ENCODE measurements around the gene PIEZO1.

The PIEZO1 gene

DNA sequence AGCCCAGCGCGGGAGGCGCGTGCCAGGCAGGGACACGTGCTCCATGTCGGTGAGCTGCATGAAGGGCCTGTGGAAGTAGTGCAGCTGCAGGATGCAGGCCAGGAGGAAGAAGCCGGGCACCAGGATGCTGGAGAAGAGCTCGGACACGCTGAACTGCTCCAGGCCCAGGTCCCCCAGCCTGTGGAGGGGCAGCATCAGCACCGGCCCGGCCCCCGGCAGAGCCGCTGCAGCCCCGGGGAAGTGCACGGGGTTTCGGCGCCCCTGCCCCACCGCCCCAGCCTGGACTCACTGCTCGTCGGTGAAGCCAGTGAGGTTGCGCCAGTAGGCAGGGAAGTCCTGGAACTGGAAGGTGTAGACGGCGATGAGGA, 50.7 kb downstream of the PIEZO1 start:
- DNase-seq (ENCODE audit: insufficient read length, low spot score) (no peak), FAIRE-seq (no peak)
- TF ChIP-seq POU2F2 (IDR thresholded peaks at IDR 0.05; ENCODE audit: low read depth, low read length) (no peak), TAF1 (IDR thresholded peaks at IDR 0.05; ENCODE audit: low read depth, low read length) (no peak), PAX5 (IDR thresholded peaks at IDR 0.05; ENCODE audit: insufficient read depth, low read length, severe bottlenecking) (no peak), SPI1 (IDR thresholded peaks at IDR 0.05; ENCODE audit: low read depth, low read length) (no peak), POLR2A (IDR thresholded peaks at IDR 0.05; ENCODE audit: low read depth, low read length) (no peak), POLR2AphosphoS5 (IDR thresholded peaks at IDR 0.05; ENCODE audit: low read depth, low read length) (no peak)

DNA sequence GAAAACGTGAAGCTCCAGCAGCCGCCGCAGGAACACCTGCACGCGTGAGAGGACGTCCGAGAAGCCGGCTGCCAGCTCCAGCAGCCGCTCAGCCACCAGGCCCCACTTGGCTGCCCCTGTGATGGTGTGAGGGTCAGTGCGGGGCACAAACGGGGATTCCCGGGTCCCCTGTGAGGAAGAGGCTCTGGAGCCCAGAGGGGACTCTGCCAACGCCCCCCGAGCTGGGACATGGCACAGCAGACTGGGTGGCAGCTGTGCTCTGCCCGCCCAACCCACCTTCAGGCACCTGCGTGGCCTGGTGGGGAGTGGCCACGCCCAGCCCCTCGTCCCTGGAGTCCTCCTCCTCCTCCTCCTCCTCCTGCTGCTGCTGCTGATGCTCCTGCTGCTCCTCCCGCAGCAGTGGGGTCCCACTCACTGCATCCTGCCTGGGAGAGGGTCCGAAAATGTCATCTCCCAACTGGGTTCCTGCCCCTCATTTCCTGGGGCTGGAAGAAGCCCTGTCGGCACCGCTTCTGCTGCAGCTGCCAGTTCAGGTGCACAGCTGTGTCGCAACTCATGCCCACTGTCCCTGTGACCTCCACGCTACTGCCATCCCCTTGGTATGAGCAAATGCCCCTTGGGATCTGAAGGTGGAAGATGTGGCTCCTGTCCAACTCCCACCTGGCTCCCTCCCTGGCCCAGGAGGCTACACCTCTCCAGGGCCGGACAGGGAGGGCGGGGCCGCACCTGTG, 51.2 kb downstream of the PIEZO1 start:
- TF ChIP-seq POU2F2 (IDR thresholded peaks at IDR 0.05; ENCODE audit: low read depth, low read length): no peak
- TF ChIP-seq TAF1 (IDR thresholded peaks at IDR 0.05; ENCODE audit: low read depth, low read length): no peak
- TF ChIP-seq SPI1 (IDR thresholded peaks at IDR 0.05; ENCODE audit: low read depth, low read length): no peak
- FAIRE-seq (no peak), DNase-seq (ENCODE audit: insufficient read length, low spot score) (no peak)

DNA sequence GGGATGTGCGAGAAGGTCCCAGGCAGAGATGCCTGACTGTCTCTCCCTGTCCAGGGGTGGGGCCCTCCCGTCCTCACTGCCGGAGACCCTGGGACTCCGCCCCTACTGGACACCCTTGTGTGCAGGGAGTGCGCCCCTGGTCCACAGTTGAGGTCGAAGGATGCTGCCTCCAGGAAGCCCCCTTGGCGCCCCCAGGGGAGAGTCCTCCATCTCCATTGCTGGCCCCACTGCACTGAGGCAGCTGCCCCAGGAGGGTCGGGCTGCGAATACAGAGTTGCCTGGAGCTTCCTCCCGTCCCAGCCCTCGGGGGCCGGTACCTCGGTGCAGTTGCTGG, 52.1 kb downstream of the PIEZO1 start:
- DNase-seq (ENCODE audit: insufficient read length, low spot score) (no peak), FAIRE-seq (no peak)
- TF ChIP-seq POLR2AphosphoS5 (IDR thresholded peaks at IDR 0.05; ENCODE audit: low read depth, low read length) (no peak), TAF1 (IDR thresholded peaks at IDR 0.05; ENCODE audit: low read depth, low read length) (no peak), PAX5 (IDR thresholded peaks at IDR 0.05; ENCODE audit: insufficient read depth, low read length, severe bottlenecking) (no peak), POU2F2 (IDR thresholded peaks at IDR 0.05; ENCODE audit: low read depth, low read length) (no peak), SPI1 (IDR thresholded peaks at IDR 0.05; ENCODE audit: low read depth, low read length) (no peak), POLR2A (IDR thresholded peaks at IDR 0.05; ENCODE audit: low read depth, low read length) (no peak)

DNA sequence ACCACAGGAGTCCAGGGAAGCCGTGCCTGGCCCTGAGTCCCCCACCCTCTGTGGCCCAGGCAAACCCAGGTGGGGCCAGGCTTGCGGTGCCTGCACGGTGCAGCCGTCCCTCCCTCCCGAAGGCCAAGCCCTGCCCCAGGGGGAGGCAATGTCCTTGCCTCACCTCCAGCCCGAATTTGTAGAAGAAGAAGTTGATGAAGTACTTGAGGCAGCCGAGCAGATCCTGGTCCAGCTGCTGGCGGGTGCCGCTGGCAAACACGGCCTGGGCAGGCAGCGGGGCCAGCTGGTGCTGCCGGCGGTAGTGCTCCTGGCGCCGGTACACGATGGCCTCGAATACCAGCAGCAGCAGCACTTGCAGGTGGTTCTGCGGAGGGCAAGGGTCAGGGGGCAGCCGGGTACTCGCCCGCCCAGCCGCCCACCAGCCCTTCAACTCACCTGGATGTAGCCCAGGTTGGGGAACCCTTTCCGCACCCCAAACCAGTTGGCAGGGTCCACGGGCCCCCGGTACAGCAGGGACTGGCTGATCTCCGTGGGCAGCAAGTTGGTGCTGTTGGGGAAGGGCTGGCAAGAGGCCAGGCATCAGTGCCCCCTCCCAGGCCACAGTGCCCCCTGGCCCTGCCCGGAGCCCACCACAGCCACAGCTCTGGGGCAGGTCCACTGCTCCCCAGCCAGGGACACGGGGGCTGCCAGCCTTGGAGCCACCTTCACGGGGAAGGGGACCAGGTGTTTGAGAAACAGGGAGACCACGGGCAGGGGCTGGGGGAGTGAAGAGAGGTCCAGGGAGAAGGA, 52.7 kb downstream of the PIEZO1 start:
- DNase-seq (ENCODE audit: insufficient read length, low spot score) (no peak), FAIRE-seq (no peak)
- TF ChIP-seq POU2F2 (IDR thresholded peaks at IDR 0.05; ENCODE audit: low read depth, low read length) (no peak), POLR2AphosphoS5 (IDR thresholded peaks at IDR 0.05; ENCODE audit: low read depth, low read length) (no peak), TAF1 (IDR thresholded peaks at IDR 0.05; ENCODE audit: low read depth, low read length) (no peak)

DNA sequence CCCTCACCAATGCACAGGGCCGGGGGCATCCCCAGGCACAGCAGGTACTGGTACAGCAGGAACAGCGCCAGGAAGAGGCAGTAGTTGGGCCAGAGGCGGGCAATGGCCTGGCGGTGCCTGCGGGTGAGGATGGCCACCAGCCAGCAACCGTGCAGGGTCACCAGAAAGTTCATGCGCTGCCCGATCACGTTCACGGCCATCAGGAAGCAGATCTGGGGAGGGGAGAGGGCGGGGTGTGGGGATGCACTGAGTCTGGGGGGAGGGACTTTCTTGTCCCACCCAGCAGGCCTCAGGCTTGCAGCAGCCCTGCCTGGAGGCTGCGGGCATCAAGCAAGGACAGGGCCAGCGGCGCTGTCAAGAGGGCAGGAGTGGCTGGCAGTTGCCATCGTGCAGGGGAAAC, 53.3 kb downstream of the PIEZO1 start:
- no peak for FAIRE-seq
- no peak for DNase-seq (ENCODE audit: insufficient read length, low spot score)
- TF ChIP-seq SPI1 (IDR thresholded peaks at IDR 0.05; ENCODE audit: low read depth, low read length): no peak
- no peak for TF ChIP-seq POU2F2 (IDR thresholded peaks at IDR 0.05; ENCODE audit: low read depth, low read length)
- no peak for TF ChIP-seq POLR2A (IDR thresholded peaks at IDR 0.05; ENCODE audit: low read depth, low read length)
- no peak for TF ChIP-seq POLR2AphosphoS5 (IDR thresholded peaks at IDR 0.05; ENCODE audit: low read depth, low read length)
- TF ChIP-seq TAF1 (IDR thresholded peaks at IDR 0.05; ENCODE audit: low read depth, low read length): no peak
- no peak for TF ChIP-seq PAX5 (IDR thresholded peaks at IDR 0.05; ENCODE audit: insufficient read depth, low read length, severe bottlenecking)

DNA sequence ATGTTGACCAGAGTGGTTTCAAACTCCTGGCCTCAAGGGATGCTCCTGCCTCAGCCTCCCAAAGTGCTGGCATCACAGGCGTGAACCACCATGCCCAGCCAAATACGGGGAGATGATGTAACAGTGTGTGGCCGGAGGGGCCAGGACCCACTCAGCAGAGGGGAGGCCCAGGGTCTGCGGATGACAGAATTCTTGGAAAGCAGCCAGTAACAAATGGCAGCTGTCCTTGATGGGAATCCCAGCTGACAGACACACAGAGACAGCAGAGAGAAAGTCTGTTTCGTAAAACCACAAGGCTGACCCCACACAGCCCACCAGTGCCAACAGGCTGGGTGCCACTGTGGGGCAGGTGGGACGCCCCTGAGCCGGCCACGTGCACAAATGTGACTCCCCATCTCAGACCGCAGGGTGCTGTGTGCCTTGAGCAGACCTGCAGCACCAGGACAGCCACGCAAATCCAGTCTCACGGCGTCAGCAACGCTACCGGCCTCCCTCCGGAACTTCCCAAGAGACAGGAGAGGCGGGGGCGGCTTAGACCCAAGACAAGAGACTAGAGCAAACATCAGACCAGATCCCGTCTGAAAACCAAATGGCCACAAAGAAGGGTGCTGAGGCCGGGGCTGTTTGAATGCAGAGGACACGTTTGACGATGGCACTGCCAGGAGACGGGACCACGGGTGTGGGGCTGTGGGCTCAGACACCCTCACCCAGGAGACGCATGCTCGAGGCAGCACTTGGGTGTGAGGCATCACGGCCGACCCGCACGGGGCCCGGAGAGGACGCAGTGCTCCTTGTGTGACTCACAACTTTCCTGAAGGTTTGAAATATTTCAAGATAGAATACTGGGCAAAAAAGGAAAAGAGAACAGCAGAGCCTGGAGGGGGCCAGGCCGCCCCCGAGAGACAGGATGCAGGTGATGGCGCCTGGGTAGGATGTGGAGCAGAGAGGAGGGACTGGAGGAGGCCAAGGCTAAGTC, 54.1 kb downstream of the PIEZO1 start:
- TF ChIP-seq PAX5 (IDR thresholded peaks at IDR 0.05; ENCODE audit: insufficient read depth, low read length, severe bottlenecking) (no peak), POLR2AphosphoS5 (IDR thresholded peaks at IDR 0.05; ENCODE audit: low read depth, low read length) (no peak), TAF1 (IDR thresholded peaks at IDR 0.05; ENCODE audit: low read depth, low read length) (no peak), SPI1 (IDR thresholded peaks at IDR 0.05; ENCODE audit: low read depth, low read length) (no peak), POLR2A (IDR thresholded peaks at IDR 0.05; ENCODE audit: low read depth, low read length) (no peak), POU2F2 (IDR thresholded peaks at IDR 0.05; ENCODE audit: low read depth, low read length) (no peak)
- FAIRE-seq (no peak), DNase-seq (ENCODE audit: insufficient read length, low spot score) (no peak)

DNA sequence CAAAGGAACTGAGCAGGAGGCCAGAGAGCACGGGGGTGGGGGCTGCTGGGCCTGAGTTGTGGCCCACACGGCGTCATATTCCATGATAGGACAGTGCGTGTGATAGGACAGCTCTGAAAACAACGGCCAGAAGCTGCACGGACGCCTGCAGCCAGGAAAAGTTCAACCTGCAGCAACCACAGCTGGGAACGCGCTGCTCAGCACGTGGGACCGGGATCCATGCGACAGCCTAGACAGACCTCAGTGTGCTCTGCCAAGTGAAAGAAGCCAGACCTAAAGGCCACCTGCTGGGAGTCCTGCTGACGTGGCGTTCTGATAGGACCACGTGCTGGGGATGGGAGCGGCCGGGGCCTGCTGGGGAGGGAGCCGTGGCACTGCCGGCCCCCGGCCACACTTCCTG, 57.1 kb downstream of the PIEZO1 start:
- no peak for TF ChIP-seq POU2F2 (IDR thresholded peaks at IDR 0.05; ENCODE audit: low read depth, low read length)
- FAIRE-seq (no peak), DNase-seq (ENCODE audit: insufficient read length, low spot score) (no peak)

DNA sequence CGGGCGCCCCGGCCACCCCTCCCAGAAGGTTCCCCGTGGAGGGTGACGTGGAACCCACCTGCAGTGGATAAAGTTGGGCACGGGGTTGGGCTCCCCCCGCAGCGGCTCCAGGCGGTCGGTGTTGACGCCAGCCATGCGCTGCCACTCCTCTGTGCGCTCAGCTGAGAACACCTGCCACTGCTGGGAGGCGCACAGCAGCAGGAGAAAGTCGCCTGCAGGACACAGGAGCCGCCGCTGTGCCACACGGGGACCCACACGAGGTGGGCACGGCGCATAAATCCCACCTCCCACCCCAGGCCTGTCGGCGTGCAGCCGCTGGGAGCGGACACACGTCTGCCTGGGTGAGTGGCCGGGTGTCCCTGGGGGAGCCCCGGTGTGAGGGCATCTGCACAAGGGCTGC, 58.0 kb downstream of the PIEZO1 start:
- TF ChIP-seq TAF1 (IDR thresholded peaks at IDR 0.05; ENCODE audit: low read depth, low read length) (no peak), POLR2A (IDR thresholded peaks at IDR 0.05; ENCODE audit: low read depth, low read length) (no peak), SPI1 (IDR thresholded peaks at IDR 0.05; ENCODE audit: low read depth, low read length) (no peak), POU2F2 (IDR thresholded peaks at IDR 0.05; ENCODE audit: low read depth, low read length) (no peak), POLR2AphosphoS5 (IDR thresholded peaks at IDR 0.05; ENCODE audit: low read depth, low read length) (no peak), PAX5 (IDR thresholded peaks at IDR 0.05; ENCODE audit: insufficient read depth, low read length, severe bottlenecking) (no peak)
- FAIRE-seq (no peak), DNase-seq (ENCODE audit: insufficient read length, low spot score) (no peak)

DNA sequence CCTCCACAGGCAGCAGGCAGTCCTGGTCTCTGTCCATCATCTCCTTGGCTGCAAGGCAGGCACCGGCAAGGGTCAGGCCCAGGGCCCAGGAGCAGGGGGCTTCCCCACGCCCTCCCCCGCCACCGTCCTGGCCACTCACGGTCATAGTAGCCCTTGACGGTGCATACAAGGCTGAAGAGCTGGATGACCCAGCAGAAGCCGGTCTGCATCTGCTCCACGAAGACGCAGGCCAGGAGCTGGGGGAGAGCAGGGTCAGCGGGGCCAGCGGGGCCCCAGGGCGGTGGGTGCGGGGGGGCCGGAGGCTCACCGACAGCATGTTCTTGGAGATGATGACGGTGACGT, 58.6 kb downstream of the PIEZO1 start:
- no peak for TF ChIP-seq TAF1 (IDR thresholded peaks at IDR 0.05; ENCODE audit: low read depth, low read length)
- TF ChIP-seq POU2F2 (IDR thresholded peaks at IDR 0.05; ENCODE audit: low read depth, low read length): no peak
- no peak for TF ChIP-seq SPI1 (IDR thresholded peaks at IDR 0.05; ENCODE audit: low read depth, low read length)
- TF ChIP-seq PAX5 (IDR thresholded peaks at IDR 0.05; ENCODE audit: insufficient read depth, low read length, severe bottlenecking): no peak
- no peak for TF ChIP-seq POLR2AphosphoS5 (IDR thresholded peaks at IDR 0.05; ENCODE audit: low read depth, low read length)
- TF ChIP-seq POLR2A (IDR thresholded peaks at IDR 0.05; ENCODE audit: low read depth, low read length): no peak
- no peak for FAIRE-seq

More for the DNA sequence above, 58.6 kb downstream of the PIEZO1 start:
- DNase-seq (ENCODE audit: insufficient read length, low spot score): no peak
